ENCODE data around the gene RPTOR.

Gene RPTOR

GRCh38 chr17:80905586-80906230, 361.1 kb downstream of the RPTOR start:
- no peak for DNase-seq

- no peak for DNase-seq
These were observed 362.0 kb downstream of the RPTOR start for GRCh38 chr17:80906364-80907259.

- DNase-seq: no peak
These were observed 362.6 kb downstream of the RPTOR start for GRCh38 chr17:80907281-80907680.

GRCh38 chr17:80908211-80908610, 363.6 kb downstream of the RPTOR start:
- no peak for DNase-seq

- DNase-seq: no peak
These were observed 364.1 kb downstream of the RPTOR start for GRCh38 chr17:80908776-80909175.

GRCh38 chr17:80909635-80910034, 365.0 kb downstream of the RPTOR start:
- DNase-seq: no peak

- DNase-seq: no peak
These were observed 365.4 kb downstream of the RPTOR start for GRCh38 chr17:80910043-80910442.

- no peak for DNase-seq
These were observed 367.8 kb downstream of the RPTOR start for GRCh38 chr17:80912476-80912875.

- DNase-seq: no peak
These were observed 369.5 kb downstream of the RPTOR start for GRCh38 chr17:80913928-80914821.

GRCh38 chr17:80916246-80916645, 371.6 kb downstream of the RPTOR start:
- no peak for DNase-seq

GRCh38 chr17:80917716-80918560, 373.3 kb downstream of the RPTOR start:
- DNase-seq: no peak

- no peak for DNase-seq
These were observed 374.1 kb downstream of the RPTOR start for GRCh38 chr17:80918731-80919130.

- no peak for DNase-seq
These were observed 375.0 kb downstream of the RPTOR start for GRCh38 chr17:80919331-80920311.

- no peak for DNase-seq
These were observed 375.8 kb downstream of the RPTOR start for GRCh38 chr17:80920441-80920840.

GRCh38 chr17:80921159-80921558, 376.5 kb downstream of the RPTOR start:
- no peak for DNase-seq

- no peak for DNase-seq
These were observed 377.3 kb downstream of the RPTOR start for GRCh38 chr17:80921741-80922579.

GRCh38 chr17:80922580-80923160, 378.0 kb downstream of the RPTOR start:
- no peak for DNase-seq

- DNase-seq: no peak
These were observed 378.8 kb downstream of the RPTOR start for GRCh38 chr17:80923211-80924110.
